Astrocyte of the spinal cord (primary cell): ENCODE measurements around the gene FREM1.
"Not testable (repeated sequence)": the region's sequence is repeated elsewhere in the genome, so short reads cannot be mapped to it uniquely, and the experiment has no call there.

Experiments
- DNase-seq: peaks from one replicate; pipeline ENCODE4 v3.0.0; 2011; ENCODE audit warnings: low read depth, low spot score
- H3K4me3 ChIP-seq: 2 replicates; pipeline ENCODE4 v1.5.1; 2011; ENCODE audit warnings: low read depth, mild to moderate bottlenecking, low read length, moderate library complexity
- CTCF ChIP-seq: IDR thresholded peaks from 2 replicates; pipeline ENCODE4 v1.5.1; 2012; ENCODE audit warnings: low read depth, mild to moderate bottlenecking, low read length, inconsistent platforms
- in situ Hi-C: cut with HindIII; loops from 2 replicates; pipeline ENCODE4 v1.10.0; 2017; ENCODE audit warnings: low sequenced_read_pairs

FREM1 gene

GRCh38 chr9:14932641-14933040, 22.4 kb upstream of the FREM1 start:
- in situ Hi-C loops, result no loop called here
- no peak for TF ChIP-seq CTCF

GRCh38 chr9:14932231-14932630, 22.0 kb upstream of the FREM1 start:
- DNase-seq, result no peak
- TF ChIP-seq CTCF, result no peak
- in situ Hi-C loops, result no loop called here
- H3K4me3 ChIP-seq, result no peak overlapping the region

More at GRCh38 chr9:14932641-14933040, 22.4 kb upstream of the FREM1 start:
- DNase-seq, result no peak
- H3K4me3 ChIP-seq, result no peak overlapping the region

GRCh38 chr9:14926941-14927624, 16.9 kb upstream of the FREM1 start:
- in situ Hi-C loops, result no loop called here
- TF ChIP-seq CTCF, result no peak
- no peak for DNase-seq
- no peak overlapping the region for H3K4me3 ChIP-seq

GRCh38 chr9:14924230-14925219, 14.3 kb upstream of the FREM1 start:
- TF ChIP-seq CTCF, result no peak
- in situ Hi-C loops, result no loop called here
- DNase-seq, result peak; percentile 15
- H3K4me3 ChIP-seq, result no peak overlapping the region

- no peak for TF ChIP-seq CTCF
- in situ Hi-C loops, result no loop called here
- DNase-seq, result no peak
- H3K4me3 ChIP-seq, result no peak overlapping the region
Observed at GRCh38 chr9:14923701-14924100, 13.5 kb upstream of the FREM1 start.

- in situ Hi-C loops, DNase-seq, H3K4me3 ChIP-seq: not testable (repeated sequence)
Observed at GRCh38 chr9:14920805-14921204, 10.6 kb upstream of the FREM1 start.

GRCh38 chr9:14913366-14913765, 3.1 kb upstream of the FREM1 start:
- no peak overlapping the region for H3K4me3 ChIP-seq
- TF ChIP-seq CTCF, result no peak
- no peak for DNase-seq
- in situ Hi-C loops, result no loop called here
